Measurements from ENCODE around the gene PDZD2. TPM values are rescaled to one million over a fixed set of nuclear protein-coding genes. Genes with fewer than 3 reads are reported as not detected.

PDZD2 gene
- total RNA-seq, 1 donor from 2014 or later: 1.1 TPM

DNA sequence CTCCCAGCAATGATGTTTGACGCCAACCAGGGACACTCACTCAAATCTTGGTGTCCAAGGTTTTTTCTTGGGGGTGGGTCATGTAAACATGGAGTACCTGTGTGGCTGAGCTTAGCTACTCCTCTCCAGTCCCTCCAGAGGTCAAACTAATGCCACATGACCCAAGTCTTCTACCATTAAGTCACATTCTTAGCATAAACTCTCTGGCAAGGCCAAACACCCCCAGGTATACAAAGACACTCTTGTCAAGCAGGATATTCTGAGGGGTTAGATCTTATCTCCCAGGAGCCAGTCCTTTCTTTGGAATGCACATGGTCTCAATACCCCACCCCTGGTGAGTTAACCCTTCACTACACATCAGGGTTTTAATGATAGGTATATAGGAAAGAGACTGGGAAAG, 161.4 kb downstream of the PDZD2 start:
- Mint-ChIP-seq H3K4me3 (no peak overlapping the region), H3K36me3 (no peaks in the 10 kb centered on the region), H3K4me1 (no peaks in the 10 kb centered on the region), H3K27me3 (ENCODE audit: insufficient read depth, low read depth) (peaks cover 10% of the 10 kb centered on the region), H3K27ac (no peak overlapping the region), H3K9me3 (no peaks in the 10 kb centered on the region)
- no peaks in the 10 kb centered on the region for H3F3A ChIP-seq (ENCODE audit: low read depth)
- H3K4me3 ChIP-seq: no peak overlapping the region
- no peaks in the 10 kb centered on the region for H3K4me1 ChIP-seq
- no peak for DNase-seq (ENCODE audit: low spot score)
- H3K27me3 ChIP-seq: no peaks in the 10 kb centered on the region
- no peak overlapping the region for H3K9ac ChIP-seq
- TF ChIP-seq EZH2 (IDR thresholded peaks at IDR 0.05) (no peak), EZH2phosphoT487 (IDR thresholded peaks at IDR 0.05) (no peak)
- TF ChIP-seq, protein P1, sequence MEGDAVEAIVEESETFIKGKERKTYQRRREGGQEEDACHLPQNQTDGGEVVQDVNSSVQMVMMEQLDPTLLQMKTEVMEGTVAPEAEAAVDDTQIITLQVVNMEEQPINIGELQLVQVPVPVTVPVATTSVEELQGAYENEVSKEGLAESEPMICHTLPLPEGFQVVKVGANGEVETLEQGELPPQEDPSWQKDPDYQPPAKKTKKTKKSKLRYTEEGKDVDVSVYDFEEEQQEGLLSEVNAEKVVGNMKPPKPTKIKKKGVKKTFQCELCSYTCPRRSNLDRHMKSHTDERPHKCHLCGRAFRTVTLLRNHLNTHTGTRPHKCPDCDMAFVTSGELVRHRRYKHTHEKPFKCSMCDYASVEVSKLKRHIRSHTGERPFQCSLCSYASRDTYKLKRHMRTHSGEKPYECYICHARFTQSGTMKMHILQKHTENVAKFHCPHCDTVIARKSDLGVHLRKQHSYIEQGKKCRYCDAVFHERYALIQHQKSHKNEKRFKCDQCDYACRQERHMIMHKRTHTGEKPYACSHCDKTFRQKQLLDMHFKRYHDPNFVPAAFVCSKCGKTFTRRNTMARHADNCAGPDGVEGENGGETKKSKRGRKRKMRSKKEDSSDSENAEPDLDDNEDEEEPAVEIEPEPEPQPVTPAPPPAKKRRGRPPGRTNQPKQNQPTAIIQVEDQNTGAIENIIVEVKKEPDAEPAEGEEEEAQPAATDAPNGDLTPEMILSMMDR (IDR thresholded peaks at IDR 0.05): no peak
- H4K20me1 ChIP-seq (ENCODE audit: low read depth): no peaks in the 10 kb centered on the region
- no peaks in the 10 kb centered on the region for H3K36me3 ChIP-seq
- H3K9me3 ChIP-seq (ENCODE audit: low read depth): no peaks in the 10 kb centered on the region
- no peak overlapping the region for H3K27ac ChIP-seq
- H3K79me2 ChIP-seq (ENCODE audit: low read depth): no peaks in the 10 kb centered on the region
- H3K4me2 ChIP-seq: no peak overlapping the region
- no peak overlapping the region for H2AFZ ChIP-seq (replicated peaks)

DNA sequence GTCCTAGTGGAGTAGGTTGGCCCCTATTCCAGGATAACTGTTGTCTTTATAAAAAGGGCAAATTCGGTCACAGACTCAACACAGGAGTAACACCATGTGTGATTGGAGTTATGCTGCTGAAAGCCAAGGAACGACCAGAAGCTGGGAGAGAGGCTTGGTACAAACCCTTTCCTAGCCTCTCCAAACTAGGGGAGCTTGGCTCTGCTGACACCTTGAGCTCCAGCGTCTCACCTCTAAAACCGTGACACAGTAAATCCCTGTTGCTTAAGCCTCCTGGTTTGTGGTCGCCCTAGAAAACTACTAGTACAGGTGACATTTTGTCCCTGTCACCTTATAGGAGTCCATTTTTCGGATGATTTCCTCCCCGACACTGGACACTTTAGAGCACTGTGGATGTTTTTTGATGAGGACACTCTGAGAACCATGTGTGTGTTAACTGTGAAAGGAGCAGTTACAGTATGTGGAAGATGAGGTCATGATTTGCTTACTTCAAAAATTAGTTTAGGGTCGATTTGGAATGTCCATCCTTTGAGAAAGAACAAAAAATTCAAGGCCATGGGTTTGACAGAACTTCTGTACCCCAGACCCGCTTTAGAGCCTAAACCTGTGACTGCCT, 167.0 kb downstream of the PDZD2 start:
- TF ChIP-seq, protein P1 (IDR thresholded peaks at IDR 0.05): no peak
- TF ChIP-seq EZH2 (IDR thresholded peaks at IDR 0.05): no peak
- no peak for TF ChIP-seq EZH2phosphoT487 (IDR thresholded peaks at IDR 0.05)
- Histone ChIP-seq H3K4me2 (no peak overlapping the region), H3K79me2 (ENCODE audit: low read depth) (no peaks in the 10 kb centered on the region), H3K27me3 (no peaks in the 10 kb centered on the region), H4K20me1 (ENCODE audit: low read depth) (no peaks in the 10 kb centered on the region), H3F3A (ENCODE audit: low read depth) (no peaks in the 10 kb centered on the region), H3K27ac (no peak overlapping the region), H3K4me1 (no peaks in the 10 kb centered on the region), H3K9ac (no peak overlapping the region), H2AFZ (replicated peaks) (no peak overlapping the region), H3K36me3 (no peaks in the 10 kb centered on the region), H3K9me3 (ENCODE audit: low read depth) (no peaks in the 10 kb centered on the region), H3K4me3 (no peak overlapping the region)
- H3K4me3 Mint-ChIP-seq: no peak overlapping the region
- DNase-seq (ENCODE audit: low spot score): no peak
- no peaks in the 10 kb centered on the region for H3K36me3 Mint-ChIP-seq
- H3K4me1 Mint-ChIP-seq: peaks cover 6% of the 10 kb centered on the region
- no peaks in the 10 kb centered on the region for H3K9me3 Mint-ChIP-seq
- no peak overlapping the region for H3K27ac Mint-ChIP-seq
- peaks cover 8% of the 10 kb centered on the region for H3K27me3 Mint-ChIP-seq (ENCODE audit: insufficient read depth, low read depth)

DNA sequence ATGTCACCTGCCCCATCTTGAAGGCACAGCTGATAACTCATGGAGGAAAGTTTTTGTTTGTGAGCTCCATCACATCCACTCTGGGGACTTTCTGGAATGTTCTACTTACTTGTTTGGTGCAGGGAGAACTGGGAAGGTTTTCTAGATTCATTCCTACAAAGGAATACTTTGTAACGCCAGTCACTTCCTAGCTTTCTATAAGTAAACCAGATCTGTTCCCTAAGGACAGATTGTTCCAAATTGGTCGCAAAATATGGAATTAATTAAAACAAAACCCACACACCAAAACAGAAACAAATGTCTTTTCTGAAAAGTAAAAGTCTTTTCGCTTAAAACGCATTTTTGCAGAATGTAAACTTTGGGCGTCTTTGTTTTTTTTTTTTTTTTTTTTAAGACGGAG, 167.6 kb downstream of the PDZD2 start:
- no peaks in the 10 kb centered on the region for H3K9me3 ChIP-seq (ENCODE audit: low read depth)
- no peaks in the 10 kb centered on the region for H3F3A ChIP-seq (ENCODE audit: low read depth)
- H2AFZ ChIP-seq (replicated peaks): no peak overlapping the region
- H3K4me3 ChIP-seq: no peak overlapping the region
- H4K20me1 ChIP-seq (ENCODE audit: low read depth): no peaks in the 10 kb centered on the region
- H3K27me3 ChIP-seq: no peaks in the 10 kb centered on the region
- Mint-ChIP-seq H3K27ac (no peak overlapping the region), H3K4me3 (no peak overlapping the region), H3K4me1 (peaks cover 6% of the 10 kb centered on the region), H3K27me3 (ENCODE audit: insufficient read depth, low read depth) (peaks cover 8% of the 10 kb centered on the region), H3K36me3 (no peaks in the 10 kb centered on the region), H3K9me3 (no peaks in the 10 kb centered on the region)
- no peak for DNase-seq (ENCODE audit: low spot score)
- H3K36me3 ChIP-seq: no peaks in the 10 kb centered on the region
- H3K27ac ChIP-seq: no peak overlapping the region
- no peak overlapping the region for H3K4me2 ChIP-seq
- no peak overlapping the region for H3K9ac ChIP-seq
- no peak for TF ChIP-seq EZH2phosphoT487 (IDR thresholded peaks at IDR 0.05)
- TF ChIP-seq, protein P1 (IDR thresholded peaks at IDR 0.05): no peak
- TF ChIP-seq EZH2 (IDR thresholded peaks at IDR 0.05): no peak
- no peaks in the 10 kb centered on the region for H3K4me1 ChIP-seq
- H3K79me2 ChIP-seq (ENCODE audit: low read depth): no peaks in the 10 kb centered on the region

Data from neural progenitor cell (in vitro differentiated cells).